IPS DF 4.7 (cell line): ENCODE data around the gene SLC25A19.

Source experiments
- DNase-seq: peaks from one replicate; pipeline ENCODE4 v3.0.0-alpha.2; 2013; ENCODE audit warnings: low spot score; ENCODE audit errors: extremely low read depth

Gene SLC25A19

GRCh38 chr17:75289115-75289831 lies at the start of gene SLC25A19:
TSS of gene SLC25A19 (minus strand) at chr17:75289433. CDS start at chr17:75286764, 2,669 bp downstream.
- peak; percentile 98 for DNase-seq

GRCh38 chr17:75338335-75338734 lies 49.1 kb upstream of the SLC25A19 start:
- no peak for DNase-seq

- DNase-seq = no peak
These were observed 46.1 kb upstream of the SLC25A19 start for GRCh38 chr17:75335315-75335714.

GRCh38 chr17:75334723-75335122 lies 45.5 kb upstream of the SLC25A19 start:
- DNase-seq = no peak

- no peak for DNase-seq
These were observed 42.4 kb upstream of the SLC25A19 start for GRCh38 chr17:75331671-75332070.

- DNase-seq = no peak
These were observed 38.5 kb upstream of the SLC25A19 start for GRCh38 chr17:75327757-75328156.

GRCh38 chr17:75326226-75326848 lies 37.1 kb upstream of the SLC25A19 start:
- DNase-seq = no peak

- DNase-seq = no peak
These were observed 36.6 kb upstream of the SLC25A19 start for GRCh38 chr17:75325827-75326225.

- no peak for DNase-seq
These were observed 36.1 kb upstream of the SLC25A19 start for GRCh38 chr17:75325348-75325747.

- DNase-seq = no peak
These were observed 32.3 kb upstream of the SLC25A19 start for GRCh38 chr17:75321506-75321905.

GRCh38 chr17:75319904-75320691 lies 30.9 kb upstream of the SLC25A19 start:
- no peak for DNase-seq

GRCh38 chr17:75318615-75319222 lies 29.5 kb upstream of the SLC25A19 start:
- no peak for DNase-seq

- no peak for DNase-seq
These were observed 29.0 kb upstream of the SLC25A19 start for GRCh38 chr17:75318211-75318610.

- no peak for DNase-seq
These were observed 28.4 kb upstream of the SLC25A19 start for GRCh38 chr17:75317671-75318070.

- DNase-seq = no peak
These were observed 27.0 kb upstream of the SLC25A19 start for GRCh38 chr17:75316253-75316652.

GRCh38 chr17:75315541-75316243 lies 26.5 kb upstream of the SLC25A19 start:
- DNase-seq = no peak

GRCh38 chr17:75313941-75314551 lies 24.8 kb upstream of the SLC25A19 start:
- DNase-seq = no peak

GRCh38 chr17:75308732-75309629 lies 19.7 kb upstream of the SLC25A19 start:
- DNase-seq = no peak

- no peak for DNase-seq
These were observed 18.9 kb upstream of the SLC25A19 start for GRCh38 chr17:75307957-75308731.
